ENCODE results near the gene PCID2.

PCID2 gene

DNA sequence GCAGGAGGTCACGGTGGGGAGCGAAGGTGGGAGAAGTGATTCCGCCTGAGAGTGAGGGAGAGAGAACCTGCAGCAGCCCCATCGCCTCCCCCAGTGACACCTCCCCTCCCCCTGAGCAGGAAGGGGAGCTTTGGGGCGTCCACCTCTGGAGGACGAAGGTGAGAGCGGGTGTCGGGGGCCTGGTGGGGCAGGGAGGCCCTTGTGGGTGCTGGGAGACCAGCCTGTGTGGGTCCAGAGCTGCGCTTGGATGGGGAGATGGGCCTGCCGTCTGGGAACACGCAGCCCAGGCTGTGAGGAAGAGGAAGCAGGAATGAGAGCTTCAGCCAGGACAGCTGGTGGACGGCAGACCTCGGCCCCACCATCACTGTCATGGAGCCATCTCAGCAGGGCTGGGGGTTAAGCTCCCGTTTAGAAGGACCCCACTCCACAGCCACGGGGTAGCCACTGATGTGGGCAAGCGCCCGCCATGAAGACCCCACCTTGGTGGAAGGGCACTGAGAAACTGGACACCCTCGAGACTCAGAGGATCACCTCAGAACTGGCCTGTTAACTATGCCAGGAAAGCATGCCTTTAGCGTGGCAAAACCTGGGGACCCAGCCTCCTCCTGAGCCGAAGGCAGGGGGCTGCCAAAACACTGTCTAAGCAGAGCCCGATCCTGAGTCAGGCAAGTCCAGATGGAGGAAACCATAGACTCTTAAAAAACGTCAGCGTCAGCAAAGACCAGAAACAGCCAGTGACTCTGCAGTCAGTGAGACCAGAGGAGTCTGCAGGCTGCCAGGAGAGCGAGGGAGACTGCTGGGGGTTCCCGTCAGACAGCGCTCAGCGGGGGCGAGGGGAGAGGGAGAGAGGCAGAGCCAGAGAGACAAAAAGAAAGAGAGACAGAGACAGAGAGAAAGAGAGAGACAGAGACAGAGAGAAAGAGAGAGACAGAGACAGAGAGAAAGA, 56.5 kb downstream of the PCID2 start:
- Histone ChIP-seq H3K27ac (ENCODE audit: low read length) (no peak overlapping the region), H3K4me3 (ENCODE audit: low read length) (peak overlapping the region; percentile 67; the same call in 1 of the 2 replicates), H3K36me3 (ENCODE audit: insufficient read depth, low read depth, low read length) (no peaks in the 10 kb centered on the region), H3K4me1 (ENCODE audit: insufficient read depth, low read length) (peaks cover 7% of the 10 kb centered on the region; the same call in 1 of the 2 replicates), H3K9me3 (ENCODE audit: insufficient read depth, low read depth, low read length) (no peaks in the 10 kb centered on the region), H3K9ac (ENCODE audit: low read depth, low read length) (no peak overlapping the region), H3K27me3 (ENCODE audit: insufficient read depth, low read length) (peaks cover 28% of the 10 kb centered on the region)

- Histone ChIP-seq H3K9ac (ENCODE audit: low read depth, low read length) (no peak overlapping the region), H3K4me1 (ENCODE audit: insufficient read depth, low read length) (peaks cover 7% of the 10 kb centered on the region; the same call in 1 of the 2 replicates), H3K4me3 (ENCODE audit: low read length) (no peak overlapping the region), H3K36me3 (ENCODE audit: insufficient read depth, low read depth, low read length) (no peaks in the 10 kb centered on the region), H3K27me3 (ENCODE audit: insufficient read depth, low read length) (peaks cover 28% of the 10 kb centered on the region), H3K27ac (ENCODE audit: low read length) (no peak overlapping the region), H3K9me3 (ENCODE audit: insufficient read depth, low read depth, low read length) (no peaks in the 10 kb centered on the region)
Observed at GRCh38 chr13:113150550-113151365, 57.7 kb downstream of the PCID2 start.

DNA sequence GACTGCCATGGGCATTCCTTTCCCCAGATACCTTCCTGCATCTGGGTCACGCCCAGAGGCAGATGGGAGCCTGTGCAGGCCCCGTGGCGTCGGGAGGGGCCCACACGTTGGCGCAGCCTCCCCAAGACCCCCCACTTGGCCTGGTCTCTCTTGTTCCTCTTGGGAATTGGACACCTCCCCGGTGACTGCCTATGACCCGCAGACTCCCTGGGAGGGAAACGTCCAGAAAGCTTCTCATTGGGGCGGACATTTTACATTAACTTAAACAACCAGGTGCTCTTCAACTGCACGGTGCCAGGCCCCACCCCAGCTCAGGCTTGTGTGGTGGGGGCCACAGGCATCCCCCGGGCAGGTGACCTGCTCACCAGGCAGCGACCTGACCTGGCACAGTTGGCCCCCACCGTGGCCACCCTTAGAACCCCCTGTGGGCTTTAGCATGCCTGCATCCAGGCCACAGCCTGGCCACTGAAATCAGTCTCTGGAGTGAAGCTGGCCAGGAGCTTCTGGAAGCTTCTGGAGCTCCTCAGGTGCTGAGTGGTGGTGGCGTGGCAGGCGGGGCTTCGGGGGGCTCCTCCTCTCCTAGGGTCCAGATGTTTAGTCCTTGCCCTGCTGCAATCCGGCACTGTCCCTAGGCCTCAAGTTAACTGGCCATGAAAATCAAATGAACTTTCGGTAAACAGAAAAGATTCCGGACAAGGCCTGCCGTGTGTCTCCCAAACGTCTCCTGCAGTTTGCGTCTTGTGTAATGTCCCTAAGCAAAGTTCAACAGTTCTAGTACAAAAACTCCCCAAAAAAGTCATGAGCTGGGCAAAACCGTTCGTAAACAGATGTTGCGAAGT, 58.5 kb downstream of the PCID2 start:
- H3K27ac ChIP-seq (ENCODE audit: low read length): no peak overlapping the region
- peaks cover 28% of the 10 kb centered on the region for H3K27me3 ChIP-seq (ENCODE audit: insufficient read depth, low read length)
- no peaks in the 10 kb centered on the region for H3K9me3 ChIP-seq (ENCODE audit: insufficient read depth, low read depth, low read length)
- H3K4me1 ChIP-seq (ENCODE audit: insufficient read depth, low read length): peaks cover 7% of the 10 kb centered on the region; the same call in 1 of the 2 replicates
- H3K36me3 ChIP-seq (ENCODE audit: insufficient read depth, low read depth, low read length): no peaks in the 10 kb centered on the region
- no peak overlapping the region for H3K9ac ChIP-seq (ENCODE audit: low read depth, low read length)
- no peak overlapping the region for H3K4me3 ChIP-seq (ENCODE audit: low read length)

- no peak overlapping the region for H3K9ac ChIP-seq (ENCODE audit: low read depth, low read length)
- H3K4me3 ChIP-seq (ENCODE audit: low read length): no peak overlapping the region
- no peak overlapping the region for H3K27ac ChIP-seq (ENCODE audit: low read length)
- H3K36me3 ChIP-seq (ENCODE audit: insufficient read depth, low read depth, low read length): no peaks in the 10 kb centered on the region
- H3K27me3 ChIP-seq (ENCODE audit: insufficient read depth, low read length): peaks cover 28% of the 10 kb centered on the region
- peaks cover 7% of the 10 kb centered on the region; the same call in 1 of the 2 replicates for H3K4me1 ChIP-seq (ENCODE audit: insufficient read depth, low read length)
- no peaks in the 10 kb centered on the region for H3K9me3 ChIP-seq (ENCODE audit: insufficient read depth, low read depth, low read length)
Observed at GRCh38 chr13:113148940-113149503, 59.4 kb downstream of the PCID2 start.

DNA sequence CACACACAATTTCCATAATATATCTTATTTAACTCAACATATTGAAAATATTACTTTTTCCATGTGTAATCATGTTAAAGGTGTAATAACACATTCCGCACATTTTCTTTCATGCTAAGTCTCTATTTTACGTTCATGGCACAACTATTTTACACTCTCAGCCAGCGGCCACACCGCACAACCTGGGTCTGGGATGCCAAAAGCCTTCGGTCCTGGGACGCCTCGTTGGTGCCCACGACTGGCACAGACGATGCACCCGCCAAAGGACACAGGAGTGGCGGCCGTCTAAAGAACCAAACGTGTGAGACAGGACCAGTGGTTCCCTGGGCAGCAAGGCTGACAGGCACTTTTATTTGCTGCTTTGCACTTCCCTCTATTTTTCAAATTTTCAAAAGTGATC, 60.1 kb downstream of the PCID2 start:
- no peak overlapping the region for H3K9ac ChIP-seq (ENCODE audit: low read depth, low read length)
- H3K27ac ChIP-seq (ENCODE audit: low read length): no peak overlapping the region
- H3K4me1 ChIP-seq (ENCODE audit: insufficient read depth, low read length): peaks cover 4% of the 10 kb centered on the region; the same call in 1 of the 2 replicates
- H3K36me3 ChIP-seq (ENCODE audit: insufficient read depth, low read depth, low read length): no peaks in the 10 kb centered on the region
- no peaks in the 10 kb centered on the region for H3K9me3 ChIP-seq (ENCODE audit: insufficient read depth, low read depth, low read length)
- no peak overlapping the region for H3K4me3 ChIP-seq (ENCODE audit: low read length)
- H3K27me3 ChIP-seq (ENCODE audit: insufficient read depth, low read length): peaks cover 25% of the 10 kb centered on the region

DNA sequence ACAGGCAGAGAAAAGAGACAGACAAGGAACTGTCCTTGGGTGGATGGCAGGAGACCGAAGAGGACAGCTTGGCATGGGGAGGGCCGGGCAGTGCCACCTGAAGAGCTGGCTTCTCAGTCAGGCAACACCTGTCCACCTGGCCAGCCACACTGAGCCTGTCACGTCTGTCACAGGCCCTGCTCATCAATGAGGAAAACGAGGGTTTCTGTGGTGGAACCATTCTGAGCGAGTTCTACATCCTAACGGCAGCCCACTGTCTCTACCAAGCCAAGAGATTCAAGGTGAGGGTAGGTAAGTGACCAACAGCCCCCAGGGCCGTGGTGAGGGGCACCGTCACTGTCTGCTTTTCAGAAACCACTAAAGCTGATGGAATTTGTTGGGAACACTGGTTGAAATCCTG, 61.3 kb downstream of the PCID2 start:
- H3K27ac ChIP-seq (ENCODE audit: low read length): no peak overlapping the region
- H3K36me3 ChIP-seq (ENCODE audit: insufficient read depth, low read depth, low read length): no peaks in the 10 kb centered on the region
- H3K9ac ChIP-seq (ENCODE audit: low read depth, low read length): no peak overlapping the region
- no peak overlapping the region for H3K4me3 ChIP-seq (ENCODE audit: low read length)
- H3K9me3 ChIP-seq (ENCODE audit: insufficient read depth, low read depth, low read length): no peaks in the 10 kb centered on the region
- 0 out of 2 replicates have a peak, but pooled peaks cover 2% of the 10 kb centered on the region for H3K4me1 ChIP-seq (ENCODE audit: insufficient read depth, low read length)
- H3K27me3 ChIP-seq (ENCODE audit: insufficient read depth, low read length): peaks cover 13% of the 10 kb centered on the region

- Histone ChIP-seq H3K4me1 (ENCODE audit: insufficient read depth, low read length) (no peaks in the 10 kb centered on the region), H3K36me3 (ENCODE audit: insufficient read depth, low read depth, low read length) (no peaks in the 10 kb centered on the region), H3K27ac (ENCODE audit: low read length) (no peak overlapping the region), H3K27me3 (ENCODE audit: insufficient read depth, low read length) (peaks cover 8% of the 10 kb centered on the region), H3K4me3 (ENCODE audit: low read length) (no peak overlapping the region), H3K9ac (ENCODE audit: low read depth, low read length) (no peak overlapping the region), H3K9me3 (ENCODE audit: insufficient read depth, low read depth, low read length) (no peaks in the 10 kb centered on the region)
Observed at GRCh38 chr13:113146750-113147149, 61.7 kb downstream of the PCID2 start.

DNA sequence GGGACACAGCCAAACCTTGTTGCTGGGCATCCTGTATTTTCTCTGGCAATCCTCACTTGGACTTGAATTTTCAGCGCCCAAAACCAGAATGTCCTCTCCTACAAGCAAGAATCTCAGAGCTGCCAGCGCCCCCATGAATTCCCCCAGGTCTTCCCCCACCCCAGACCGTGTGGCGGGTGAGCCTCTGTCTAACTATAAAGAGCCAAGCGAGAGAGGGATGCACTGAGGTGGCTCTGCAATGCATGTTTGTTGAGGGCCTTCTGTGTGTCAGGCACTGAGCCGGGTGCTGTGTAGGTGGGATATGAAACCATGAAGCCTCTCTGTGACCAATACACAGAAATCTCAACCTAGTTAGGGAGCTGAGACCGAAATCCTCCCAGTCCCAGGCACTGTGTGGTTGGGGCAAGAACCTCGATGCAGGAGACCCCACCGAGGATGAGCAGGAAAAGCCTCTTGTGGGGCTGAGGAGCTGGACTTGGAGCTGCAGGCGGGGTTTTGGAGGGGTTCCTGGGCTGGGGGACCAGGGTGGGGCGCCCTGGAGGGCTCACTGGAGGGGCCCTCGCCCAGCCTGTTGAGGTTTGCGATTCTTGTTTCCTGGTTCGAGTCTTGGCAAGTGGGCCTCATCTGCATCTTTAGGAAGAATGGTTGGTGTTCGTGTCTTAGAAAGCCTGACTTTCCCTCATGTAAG, 62.4 kb downstream of the PCID2 start:
- Histone ChIP-seq H3K36me3 (ENCODE audit: insufficient read depth, low read depth, low read length) (no peaks in the 10 kb centered on the region), H3K4me3 (ENCODE audit: low read length) (no peak overlapping the region), H3K4me1 (ENCODE audit: insufficient read depth, low read length) (no peaks in the 10 kb centered on the region), H3K9ac (ENCODE audit: low read depth, low read length) (no peak overlapping the region), H3K9me3 (ENCODE audit: insufficient read depth, low read depth, low read length) (no peaks in the 10 kb centered on the region), H3K27me3 (ENCODE audit: insufficient read depth, low read length) (peaks cover 1% of the 10 kb centered on the region; the same call in 1 of the 2 replicates), H3K27ac (ENCODE audit: low read length) (no peak overlapping the region)

- H3K4me3 ChIP-seq (ENCODE audit: low read length): no peak overlapping the region
- no peaks in the 10 kb centered on the region for H3K9me3 ChIP-seq (ENCODE audit: insufficient read depth, low read depth, low read length)
- H3K9ac ChIP-seq (ENCODE audit: low read depth, low read length): no peak overlapping the region
- no peaks in the 10 kb centered on the region for H3K4me1 ChIP-seq (ENCODE audit: insufficient read depth, low read length)
- no peaks in the 10 kb centered on the region for H3K36me3 ChIP-seq (ENCODE audit: insufficient read depth, low read depth, low read length)
- H3K27ac ChIP-seq (ENCODE audit: low read length): no peak overlapping the region
- H3K27me3 ChIP-seq (ENCODE audit: insufficient read depth, low read length): no peaks in the 10 kb centered on the region
Observed at GRCh38 chr13:113145496-113145895, 63.0 kb downstream of the PCID2 start.

DNA sequence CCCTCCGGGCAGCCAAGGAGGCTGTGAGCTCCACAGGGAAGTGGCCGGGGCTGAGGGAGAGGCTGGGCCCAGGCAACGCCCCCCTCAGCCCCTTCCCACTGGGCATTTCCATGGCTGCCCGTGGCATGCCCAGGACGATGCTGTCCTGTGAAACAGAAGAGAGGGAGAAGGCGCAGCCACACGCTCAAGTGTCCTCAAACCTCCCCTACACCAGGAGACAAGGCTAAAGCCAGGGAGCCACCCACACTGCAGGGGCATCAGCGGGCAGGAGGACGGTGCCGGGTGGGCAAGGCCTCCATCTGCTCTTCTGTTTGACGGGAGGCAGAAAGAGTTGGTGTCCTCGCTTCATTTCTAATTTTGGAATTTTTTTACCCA, 64.2 kb downstream of the PCID2 start:
- no peaks in the 10 kb centered on the region for H3K36me3 ChIP-seq (ENCODE audit: insufficient read depth, low read depth, low read length)
- H3K27me3 ChIP-seq (ENCODE audit: insufficient read depth, low read length): no peaks in the 10 kb centered on the region
- H3K9me3 ChIP-seq (ENCODE audit: insufficient read depth, low read depth, low read length): no peaks in the 10 kb centered on the region
- no peak overlapping the region for H3K27ac ChIP-seq (ENCODE audit: low read length)
- no peak overlapping the region for H3K4me3 ChIP-seq (ENCODE audit: low read length)
- no peaks in the 10 kb centered on the region for H3K4me1 ChIP-seq (ENCODE audit: insufficient read depth, low read length)
- H3K9ac ChIP-seq (ENCODE audit: low read depth, low read length): no peak overlapping the region

All from iPS-20b (cell line).